Natural killer cell (primary cell): ENCODE data around the gene GAMT. TPM values are rescaled to one million over a fixed set of nuclear protein-coding genes. Genes with fewer than 3 reads are reported as not detected.

Experiments used
- ATAC-seq, 3 donors: fragments of 150-1000 bp in 2 of 3; fragments of 200-7000 bp in 1 of 3; cut with Tn5 transposase; 1 replicate in 1 of 3; 2 replicates in 2 of 3; pipeline ENCODE4 v1.10.0; 2021; ENCODE audit warnings: mild to moderate bottlenecking in 2 of 3, moderate library complexity in 2 of 3
- DNase-seq, 2 donors: peaks; one replicate each; pipeline versions ENCODE4 v3.0.0 to v3.0.0-alpha.2; 2013 to 2021; ENCODE audit warnings: mixed read lengths in 1 of 2
- H3K27ac ChIP-seq: one replicate; pipeline ENCODE4 v1.5.1; 2013; ENCODE audit warnings: mild to moderate bottlenecking, low read length
- H3K27me3 ChIP-seq: one replicate; pipeline ENCODE4 v1.6.1; 2013; ENCODE audit warnings: low read length; ENCODE audit not compliant: control insufficient read depth, insufficient read depth
- H3K36me3 ChIP-seq: one replicate; pipeline ENCODE4 v1.6.1; 2013; ENCODE audit warnings: low read length; ENCODE audit not compliant: control insufficient read depth, insufficient read depth
- H3K4me1 ChIP-seq: one replicate; pipeline ENCODE4 v1.6.1; 2013; ENCODE audit warnings: low read length; ENCODE audit not compliant: control insufficient read depth, insufficient read depth
- H3K4me3 ChIP-seq: one replicate; pipeline ENCODE4 v1.5.1; 2013; ENCODE audit warnings: low read length
- H3K9me3 ChIP-seq: one replicate; pipeline ENCODE4 v1.6.1; 2013; ENCODE audit warnings: low read length; ENCODE audit not compliant: control insufficient read depth, insufficient read depth
- H3K27ac Mint-ChIP-seq, 2 donors: one replicate each; pipeline ENCODE4 v1.8.0; 2022; ENCODE audit warnings: mild to moderate bottlenecking in 2 of 2, mixed read lengths in 2 of 2, moderate library complexity in 1 of 2
- H3K27me3 Mint-ChIP-seq, 2 donors: one replicate each; pipeline ENCODE4 v1.8.0; 2022; ENCODE audit warnings: low read depth in 2 of 2, mixed read lengths in 2 of 2
- H3K36me3 Mint-ChIP-seq: one replicate; pipeline ENCODE4 v1.8.0; 2022; ENCODE audit warnings: mixed read lengths
- H3K4me1 Mint-ChIP-seq, 2 donors: one replicate each; pipeline ENCODE4 v1.8.0; 2022; ENCODE audit warnings: mixed read lengths in 2 of 2
- H3K4me3 Mint-ChIP-seq: one replicate; pipeline ENCODE4 v1.8.0; 2022; ENCODE audit warnings: mild to moderate bottlenecking, moderate library complexity, mixed read lengths
- H3K9me3 Mint-ChIP-seq, 2 donors: one replicate each; pipeline ENCODE4 v1.8.0; 2022; ENCODE audit warnings: mixed read lengths in 2 of 2
- CTCF ChIP-seq: fragments of 200-600 bp; IDR thresholded peaks from one replicate; pipeline ENCODE4 v1.8.0; 2022; ENCODE audit warnings: antibody characterized with exemption
- WGBS: methylation state at CpG from one replicate; pipeline ENCODE4 v1.1.7; 2013; ENCODE audit warnings: missing lambda C conversion rate; ENCODE audit not compliant: insufficient coverage; 5-methylcytosine and 5-hydroxymethylcytosine counted together
- intact Hi-C: fragments of 100-400 bp; cut with micrococcal nuclease; formaldehyde crosslinking; loops from one replicate; pipeline ENCODE4 v1.14.2; 2022
- total RNA-seq, 4 donors: library from RNA; stranded (reverse); fragments of 120-200 nt in 1 of 4; gene quantifications; one replicate each; pipeline versions ENCODE4 v1.2.3 to v1.2.4, GENCODE V29; 2013 to 2022

Gene GAMT
- total RNA-seq = 1 to 10 TPM; 5.1 to 7.5 (median 7.1) TPM
- total RNA-seq (2013) = 4.7 TPM

DNA sequence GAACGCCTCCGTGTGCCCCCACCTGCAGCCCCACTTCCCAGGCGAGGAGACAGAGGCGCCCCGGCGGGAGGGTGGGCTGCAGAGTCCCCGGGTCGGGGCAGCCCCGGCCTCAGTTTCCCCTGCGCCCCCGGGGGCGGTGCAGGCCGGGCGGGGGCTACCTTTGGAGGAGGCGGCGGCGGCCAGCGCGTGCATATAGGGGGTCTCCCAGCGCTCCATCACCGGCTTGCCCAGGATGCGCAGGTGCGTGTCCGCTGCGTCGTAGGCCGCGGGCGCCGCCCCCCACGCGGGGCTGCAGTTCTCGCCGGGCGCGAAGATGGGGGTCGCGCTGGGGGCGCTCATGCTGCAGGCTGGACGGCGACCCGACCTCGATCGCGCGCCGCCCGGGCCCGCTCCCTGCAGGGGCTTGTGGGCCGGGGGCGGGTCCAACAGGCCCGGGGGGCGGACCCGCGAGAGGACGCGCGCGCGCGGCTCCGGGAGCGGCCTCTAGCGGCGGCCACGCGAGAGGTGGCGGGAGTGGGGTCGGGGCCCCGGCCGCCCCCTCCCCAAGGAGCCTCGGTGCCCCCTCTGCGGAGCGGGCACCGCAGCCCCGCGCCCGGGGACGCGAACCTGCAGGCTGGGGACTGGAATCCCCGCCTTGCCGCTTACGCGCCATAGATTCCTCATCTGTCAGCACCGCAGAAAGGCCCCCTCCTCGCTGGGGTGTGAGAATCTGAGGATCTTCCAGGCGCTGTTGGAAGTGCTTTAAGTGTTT lies at the start of gene GAMT:
Gene GAMT, minus strand, starts transcription at position 405 of the 751 bp plus-strand sequence. Its CDS starts 66 bp downstream, at position 339.
- peaks cover 8 to 13% of the 10 kb centered on the region in 2 donors for H3K4me1 Mint-ChIP-seq
- Histone ChIP-seq H3K27me3 (peaks cover 4% of the 10 kb centered on the region), H3K27ac (no peak within 1 kb of the TSS), H3K4me1 (peaks cover 34% of the 10 kb centered on the region), H3K4me3 (peak within 1 kb of the TSS; percentile 30), H3K9me3 (no peaks in the 10 kb centered on the region), H3K36me3 (no peaks in the 10 kb centered on the region)
- no peaks in the 10 kb centered on the region for H3K36me3 Mint-ChIP-seq
- H3K27ac Mint-ChIP-seq = peak within 1 kb of the TSS in 1 of 2 donors; percentile 66
- H3K4me3 Mint-ChIP-seq = peak within 1 kb of the TSS; percentile 70
- peaks cover 0 to 3% of the 10 kb centered on the region in 2 donors for H3K27me3 Mint-ChIP-seq
- under 1% methylated on average over 87 of the region's 87 CpGs for WGBS
- TF ChIP-seq CTCF = peak; percentile 69
- intact Hi-C loops = loop anchor here (10.0 kb wide), 1 partner anchor 203 kb away; the partner anchor contains the start of gene UQCR11
- no peaks in the 10 kb centered on the region for H3K9me3 Mint-ChIP-seq
- DNase-seq = peak; percentile 35 to 78
- ATAC-seq = peak; percentile 73 to 84 (median 78)

DNA sequence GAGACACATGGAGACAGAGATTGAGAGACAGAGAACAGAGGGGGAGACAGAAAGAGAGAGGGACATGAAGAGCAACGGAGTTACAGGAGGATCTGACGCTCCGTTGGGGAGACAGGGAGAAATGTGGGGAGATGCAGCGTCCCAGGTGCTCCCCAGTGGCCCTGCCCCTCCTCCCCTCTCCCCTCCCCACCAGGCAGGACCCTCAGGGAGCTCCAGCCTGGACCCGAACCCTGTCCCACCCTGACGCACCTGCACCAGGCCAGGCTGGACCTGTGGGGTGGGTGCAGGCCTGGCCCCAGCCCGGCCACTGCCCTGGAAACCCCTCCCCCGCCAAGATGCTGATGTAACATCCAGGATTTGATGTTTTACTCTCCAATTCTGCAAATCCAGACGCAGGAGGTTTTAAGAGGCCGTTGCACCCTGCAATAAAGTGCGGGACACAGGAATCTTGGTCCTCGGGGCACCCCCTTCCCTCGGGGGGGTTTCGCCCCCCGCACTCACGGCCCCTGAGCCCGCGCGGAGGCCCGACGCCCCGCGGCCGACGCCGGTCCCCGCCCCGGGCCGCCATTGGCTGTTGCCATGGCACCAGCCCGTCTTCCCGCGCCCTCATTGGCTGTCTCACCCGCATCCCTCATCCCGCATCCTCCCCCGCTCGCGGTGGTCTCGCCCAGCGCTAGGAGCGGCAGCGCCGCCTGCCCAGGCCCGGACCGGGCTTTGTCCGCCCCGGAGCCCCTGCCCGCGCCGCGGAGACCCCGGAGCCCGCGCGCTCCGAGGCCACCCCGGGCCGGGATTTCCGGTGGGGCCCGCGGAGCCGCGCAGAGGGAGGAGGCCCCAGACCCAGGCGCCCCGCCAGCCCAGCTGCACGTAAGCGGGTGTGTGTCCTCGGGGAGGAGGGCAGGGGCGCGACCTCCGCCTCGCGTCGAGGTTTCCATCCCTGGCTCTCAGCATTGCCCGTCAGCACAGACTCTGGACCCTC lies 48.4 kb upstream of the GAMT start, which contains the start of gene APC2:
Gene APC2, plus strand, starts transcription at position 655 of the 976 bp plus-strand sequence. CDS start 2,881 bp downstream, outside the sequence.
- Histone ChIP-seq H3K36me3 (no peaks in the 10 kb centered on the region), H3K27ac (no peak within 1 kb of the TSS), H3K4me1 (peaks cover 24% of the 10 kb centered on the region), H3K4me3 (no peak within 1 kb of the TSS), H3K27me3 (peaks cover 59% of the 10 kb centered on the region), H3K9me3 (no peaks in the 10 kb centered on the region)
- DNase-seq (peak in 1 of 2 donors; percentile 63), ATAC-seq (peak in 1 of 3 donors; percentile 39)
- TF ChIP-seq CTCF = no peak
- Mint-ChIP-seq H3K4me3 (peak within 1 kb of the TSS; percentile 65), H3K27ac (no peak within 1 kb of the TSS), H3K27me3 (peaks cover 30 to 33% of the 10 kb centered on the region in 2 donors), H3K9me3 (no peaks in the 10 kb centered on the region), H3K36me3 (no peaks in the 10 kb centered on the region), H3K4me1 (peaks cover 6 to 32% of the 10 kb centered on the region in 2 donors)
- intact Hi-C loops = no loop called here
- 3% methylated on average over 72 of the region's 74 CpGs for WGBS

DNA sequence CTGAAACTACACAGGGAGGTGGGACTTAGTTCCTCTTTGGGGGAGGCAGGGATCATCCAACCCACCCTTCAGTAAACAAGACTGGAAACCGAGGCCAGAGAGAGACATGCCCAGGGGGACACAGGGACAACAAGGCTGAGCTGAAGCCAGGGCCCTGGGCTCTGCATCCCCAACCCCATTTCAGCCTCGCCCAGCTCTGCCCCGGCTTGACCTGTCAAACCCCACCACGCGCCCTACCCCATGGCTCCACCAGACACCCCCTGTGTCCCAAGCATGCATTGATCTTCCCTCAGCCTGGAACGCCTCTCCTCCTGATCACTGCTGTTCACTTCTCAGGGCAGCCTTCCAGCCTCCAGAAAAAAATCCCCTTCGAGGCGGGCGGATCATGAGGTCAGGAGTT lies 46.6 kb upstream of the GAMT start:
- Histone ChIP-seq H3K27me3 (peaks cover 46% of the 10 kb centered on the region), H3K27ac (no peak overlapping the region), H3K4me1 (peaks cover 29% of the 10 kb centered on the region), H3K36me3 (no peaks in the 10 kb centered on the region), H3K9me3 (no peaks in the 10 kb centered on the region), H3K4me3 (no peak overlapping the region)
- peak overlapping the region in 1 of 2 donors; percentile 23 for H3K27ac Mint-ChIP-seq
- no peak for TF ChIP-seq CTCF
- DNase-seq (no peak), ATAC-seq (no peak)
- H3K27me3 Mint-ChIP-seq = peaks cover 28 to 30% of the 10 kb centered on the region in 2 donors
- peaks cover 10 to 31% of the 10 kb centered on the region in 2 donors for H3K4me1 Mint-ChIP-seq
- WGBS = 83% methylated on average over 9 of the region's 9 CpGs
- intact Hi-C loops = no loop called here
- H3K4me3 Mint-ChIP-seq = no peak overlapping the region
- H3K9me3 Mint-ChIP-seq = no peaks in the 10 kb centered on the region
- no peaks in the 10 kb centered on the region for H3K36me3 Mint-ChIP-seq
